Mesothelial cell of epicardium (in vitro differentiated cells): ENCODE data around the gene COL15A1. TPM values are rescaled to one million over a fixed set of nuclear protein-coding genes. Genes with fewer than 3 reads are reported as not detected.

ENCODE experiments used
- DNase-seq, 2 experiments: peaks; one replicate each; pipeline ENCODE4 v3.0.0; 2021; ENCODE audit warnings: low spot score in 2 of 2; ENCODE audit not compliant: unreplicated experiment in 2 of 2
- H3K27ac Mint-ChIP-seq: 2 replicates; pipeline ENCODE4 v1.8.0; 2021; ENCODE audit warnings: mixed read lengths
- H3K27me3 Mint-ChIP-seq: 2 replicates; pipeline ENCODE4 v1.8.0; 2021; ENCODE audit warnings: low read depth, mixed read lengths
- H3K36me3 Mint-ChIP-seq: 2 replicates; pipeline ENCODE4 v1.8.0; 2021; ENCODE audit warnings: mixed read lengths
- H3K4me1 Mint-ChIP-seq: 2 replicates; pipeline ENCODE4 v1.8.0; 2021; ENCODE audit warnings: mixed read lengths
- H3K4me3 Mint-ChIP-seq: 2 replicates; pipeline ENCODE4 v1.8.0; 2021; ENCODE audit warnings: mild to moderate bottlenecking, moderate library complexity, mixed read lengths
- H3K9me3 Mint-ChIP-seq: 2 replicates; pipeline ENCODE4 v1.8.0; 2021; ENCODE audit warnings: mixed read lengths
- total RNA-seq: library from RNA; stranded (reverse); gene quantifications from 3 replicates; pipeline ENCODE4 v1.2.1, GENCODE V29; 2021
- TF ChIP-seq, protein P1 (sequence below): fragments of 200-600 bp; sonication (generic); IDR thresholded peaks from one replicate; pipeline ENCODE4 v1.5.0; 2021; ENCODE audit warnings: antibody characterized with exemption; ENCODE audit not compliant: unreplicated experiment

Gene COL15A1
- total RNA-seq, 1 donor from 2014 or later, result 50.1 TPM

DNA sequence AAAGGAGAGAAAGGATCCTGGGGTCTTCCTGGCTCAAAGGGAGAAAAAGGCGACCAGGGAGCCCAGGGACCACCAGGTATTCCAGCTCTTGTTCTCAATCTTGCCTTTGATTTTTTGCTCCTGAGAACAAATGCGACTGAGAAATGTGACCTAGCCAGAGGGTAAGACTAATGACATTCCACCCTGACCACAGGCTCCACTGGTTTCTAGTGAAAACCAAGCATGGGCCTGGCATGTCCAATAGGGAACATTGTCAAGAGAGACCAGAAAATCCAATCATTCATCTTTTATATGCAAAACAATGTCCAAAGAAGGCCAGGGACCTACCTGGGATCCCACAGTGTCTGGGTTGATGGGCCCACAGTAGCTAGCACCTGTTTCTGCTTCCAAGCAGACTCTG is 110.9 kb downstream of the COL15A1 start:
- Mint-ChIP-seq H3K27me3 (no peaks in the 10 kb centered on the region), H3K27ac (no peak overlapping the region), H3K9me3 (peaks cover 7% of the 10 kb centered on the region), H3K4me1 (peaks cover 12% of the 10 kb centered on the region), H3K36me3 (peaks cover 5% of the 10 kb centered on the region), H3K4me3 (no peak overlapping the region)
- DNase-seq, result no peak
- TF ChIP-seq, protein P1, sequence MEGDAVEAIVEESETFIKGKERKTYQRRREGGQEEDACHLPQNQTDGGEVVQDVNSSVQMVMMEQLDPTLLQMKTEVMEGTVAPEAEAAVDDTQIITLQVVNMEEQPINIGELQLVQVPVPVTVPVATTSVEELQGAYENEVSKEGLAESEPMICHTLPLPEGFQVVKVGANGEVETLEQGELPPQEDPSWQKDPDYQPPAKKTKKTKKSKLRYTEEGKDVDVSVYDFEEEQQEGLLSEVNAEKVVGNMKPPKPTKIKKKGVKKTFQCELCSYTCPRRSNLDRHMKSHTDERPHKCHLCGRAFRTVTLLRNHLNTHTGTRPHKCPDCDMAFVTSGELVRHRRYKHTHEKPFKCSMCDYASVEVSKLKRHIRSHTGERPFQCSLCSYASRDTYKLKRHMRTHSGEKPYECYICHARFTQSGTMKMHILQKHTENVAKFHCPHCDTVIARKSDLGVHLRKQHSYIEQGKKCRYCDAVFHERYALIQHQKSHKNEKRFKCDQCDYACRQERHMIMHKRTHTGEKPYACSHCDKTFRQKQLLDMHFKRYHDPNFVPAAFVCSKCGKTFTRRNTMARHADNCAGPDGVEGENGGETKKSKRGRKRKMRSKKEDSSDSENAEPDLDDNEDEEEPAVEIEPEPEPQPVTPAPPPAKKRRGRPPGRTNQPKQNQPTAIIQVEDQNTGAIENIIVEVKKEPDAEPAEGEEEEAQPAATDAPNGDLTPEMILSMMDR, result no peak

DNA sequence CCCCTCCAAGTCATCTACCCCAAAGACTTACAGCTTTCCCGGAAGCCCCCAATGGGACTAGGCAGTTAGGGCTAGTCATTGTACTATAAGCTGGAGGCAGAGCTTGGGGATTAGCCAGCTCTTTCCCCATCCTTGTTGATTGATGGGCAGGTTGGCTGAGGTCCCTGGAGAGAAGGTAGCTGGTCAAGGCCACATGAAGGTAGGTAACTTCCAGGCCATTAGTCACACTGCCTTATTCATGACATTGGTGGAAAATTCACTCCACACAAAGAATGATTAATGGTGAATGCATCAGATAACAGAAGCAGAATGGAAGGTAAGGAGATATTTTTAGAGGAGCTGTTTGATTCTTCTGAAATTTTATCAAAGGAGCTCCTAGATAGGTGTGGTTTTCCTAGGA is 111.7 kb downstream of the COL15A1 start:
- TF ChIP-seq, protein P1, result no peak
- H3K4me1 Mint-ChIP-seq, result peaks cover 12% of the 10 kb centered on the region
- H3K27ac Mint-ChIP-seq, result no peak overlapping the region
- no peaks in the 10 kb centered on the region for H3K27me3 Mint-ChIP-seq
- H3K36me3 Mint-ChIP-seq, result peaks cover 5% of the 10 kb centered on the region
- H3K9me3 Mint-ChIP-seq, result peaks cover 7% of the 10 kb centered on the region
- H3K4me3 Mint-ChIP-seq, result no peak overlapping the region
- no peak for DNase-seq

DNA sequence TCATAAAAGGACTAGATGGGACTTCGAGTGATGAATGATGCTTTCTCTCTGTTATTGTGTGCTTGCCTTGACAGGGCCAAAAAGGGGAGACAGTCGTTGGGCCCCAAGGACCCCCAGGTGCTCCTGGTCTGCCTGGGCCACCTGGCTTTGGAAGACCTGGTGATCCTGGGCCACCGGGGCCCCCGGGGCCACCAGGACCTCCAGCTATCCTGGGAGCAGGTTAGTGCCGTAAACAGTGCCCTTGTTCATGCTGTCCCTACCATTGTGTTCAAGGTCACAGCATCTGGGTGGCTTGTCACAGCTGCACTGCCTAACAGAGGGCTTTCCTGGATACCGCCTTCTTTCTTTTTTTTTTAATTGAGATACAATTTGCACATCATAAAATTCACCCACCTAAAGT is 112.5 kb downstream of the COL15A1 start:
- TF ChIP-seq, protein P1, result no peak
- Mint-ChIP-seq H3K9me3 (peaks cover 7% of the 10 kb centered on the region), H3K27me3 (no peaks in the 10 kb centered on the region), H3K4me1 (peaks cover 12% of the 10 kb centered on the region), H3K4me3 (no peak overlapping the region), H3K27ac (no peak overlapping the region), H3K36me3 (peaks cover 5% of the 10 kb centered on the region)
- DNase-seq, result no peak

DNA sequence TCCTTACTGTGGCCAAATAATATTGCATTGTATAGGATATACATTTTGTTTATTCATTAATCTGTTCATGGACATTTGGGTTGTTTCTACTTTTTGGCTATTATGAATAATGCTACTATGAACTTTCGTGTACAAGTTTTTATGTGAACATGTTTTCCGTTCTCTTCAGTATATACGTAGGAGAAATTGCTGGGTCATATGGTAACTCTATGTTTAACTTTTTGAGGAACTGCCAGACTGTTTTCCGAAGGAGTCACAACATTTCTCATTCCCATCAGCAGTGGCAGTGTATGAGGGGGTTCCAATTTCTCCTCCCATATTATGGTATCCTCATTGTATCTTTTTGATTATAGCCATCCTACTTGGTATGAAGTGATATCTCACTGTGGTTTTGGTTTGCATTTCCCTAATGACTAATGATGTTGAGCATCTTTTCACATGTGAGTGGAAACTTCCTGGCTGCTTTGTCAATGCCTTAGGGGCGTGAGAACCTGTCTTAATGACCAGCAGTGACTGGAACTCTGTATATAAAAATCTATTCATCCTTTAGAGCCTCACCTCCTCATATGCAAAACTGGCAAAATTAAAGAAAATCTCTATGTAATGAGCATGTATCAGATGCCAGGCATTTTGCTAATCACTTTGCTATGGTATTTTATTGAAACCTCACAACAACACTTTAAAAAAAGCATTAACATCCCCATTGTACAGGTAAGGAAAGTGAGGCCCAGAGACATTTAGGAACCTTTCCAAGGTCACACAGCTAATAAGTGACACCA is 113.4 kb downstream of the COL15A1 start:
- peaks cover 5% of the 10 kb centered on the region for H3K4me1 Mint-ChIP-seq
- H3K4me3 Mint-ChIP-seq, result no peak overlapping the region
- DNase-seq, result no peak
- TF ChIP-seq, protein P1, result no peak
- peaks cover 7% of the 10 kb centered on the region for H3K9me3 Mint-ChIP-seq
- peaks cover 5% of the 10 kb centered on the region for H3K36me3 Mint-ChIP-seq
- no peak overlapping the region for H3K27ac Mint-ChIP-seq
- no peaks in the 10 kb centered on the region for H3K27me3 Mint-ChIP-seq

DNA sequence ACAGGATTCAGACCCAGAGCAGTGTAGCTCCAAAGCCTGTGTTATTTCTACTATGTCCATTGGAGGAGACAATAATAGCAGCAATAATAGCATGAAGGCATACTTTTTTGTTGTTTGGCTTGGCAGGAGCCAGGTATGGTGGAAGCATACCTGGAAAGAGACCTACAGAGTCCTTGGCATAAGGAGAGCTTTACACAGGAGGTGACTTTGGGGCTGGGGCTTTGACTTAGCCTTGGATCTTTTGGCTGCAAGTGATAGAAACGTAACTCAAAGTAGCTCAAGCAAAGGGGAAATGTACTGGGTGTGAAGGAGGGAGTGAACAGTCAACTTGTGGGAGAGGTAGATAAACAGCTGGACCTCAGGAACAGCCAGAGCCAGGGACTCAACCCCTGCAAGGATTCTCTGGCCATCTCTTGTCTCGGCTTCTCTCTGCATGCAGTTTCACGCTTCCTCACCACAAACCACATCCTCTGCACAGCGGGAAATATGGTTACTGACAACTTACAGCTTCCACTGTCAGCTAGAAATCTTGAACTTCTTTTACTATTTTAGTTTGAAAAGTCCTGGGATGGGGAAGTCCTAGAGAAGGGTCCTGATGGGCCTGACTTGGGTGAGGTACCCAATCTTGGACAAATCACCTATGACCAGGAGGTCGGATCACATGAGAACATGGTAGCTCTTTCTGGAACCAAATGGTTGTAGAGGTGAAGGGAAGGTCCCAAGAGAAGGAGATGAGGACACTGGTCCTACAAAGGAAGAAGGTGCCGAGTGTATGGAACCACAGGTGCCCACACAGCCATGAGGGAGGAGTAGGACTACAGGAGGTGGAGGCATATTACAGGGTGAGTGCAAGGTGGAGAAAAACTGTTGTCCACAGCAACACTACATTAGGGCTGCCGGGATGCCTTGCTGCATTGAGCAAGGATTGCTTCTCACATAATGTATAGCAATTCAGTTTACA is 114.2 kb downstream of the COL15A1 start:
- peaks cover 5% of the 10 kb centered on the region for H3K36me3 Mint-ChIP-seq
- no peak for DNase-seq
- peaks cover 5% of the 10 kb centered on the region for H3K4me1 Mint-ChIP-seq
- no peak overlapping the region for H3K4me3 Mint-ChIP-seq
- TF ChIP-seq, protein P1, result no peak
- H3K27ac Mint-ChIP-seq, result no peak overlapping the region
- H3K9me3 Mint-ChIP-seq, result peaks cover 7% of the 10 kb centered on the region
- H3K27me3 Mint-ChIP-seq, result no peaks in the 10 kb centered on the region
